RWPE1 (cell line): ENCODE data around the gene SRRM2.

ENCODE experiments used
- CTCF ChIA-PET: fragments of 350-600 bp; sonication (Branson Sonifier 250); formaldehyde crosslinking; extraction: SDS; loops from one replicate; lab custom pipeline; 2021; lab: Yijun Ruan, JAX
- POLR2A ChIA-PET: fragments of 400-600 bp; formaldehyde crosslinking; extraction: SDS; loops from one replicate; lab custom pipeline; 2020; ENCODE audit warnings: antibody characterized with exemption; ENCODE audit not compliant: low non-redundant PET; lab: Yijun Ruan, JAX
- DNase-seq: peaks from one replicate; pipeline ENCODE4 v3.0.0; 2012; ENCODE audit warnings: low spot score
- H3K27ac ChIP-seq: fragments of 450-650 bp; 2 replicates; pipeline ENCODE4 v1.5.1; 2017
- CTCF ChIP-seq: fragments of 450-650 bp; conservative IDR thresholded peaks from 2 replicates; pipeline ENCODE4 v1.5.1; 2017; ENCODE audit warnings: low read depth, mild to moderate bottlenecking

Gene SRRM2

GRCh38 chr16:2757344-2757743 lies 4.9 kb downstream of the SRRM2 start:
- no peak for DNase-seq
- H3K27ac ChIP-seq = no peak overlapping the region
- ChIA-PET CTCF (interaction anchor here (0.7 kb wide), 2 partner anchors 21 to 82 kb away, joined by 3 to 4 read pairs; no protein-coding TSS in a partner anchor), POLR2A (no interaction called here)
- no peak for TF ChIP-seq CTCF

GRCh38 chr16:2761472-2761871 lies 9.0 kb downstream of the SRRM2 start:
- peak overlapping the region; percentile 14; the same call in 1 of the 2 replicates for H3K27ac ChIP-seq
- DNase-seq = no peak
- CTCF ChIA-PET = no interaction called here
- TF ChIP-seq CTCF = no peak
- POLR2A ChIA-PET = no interaction called here

- no peak for TF ChIP-seq CTCF
- CTCF ChIA-PET = no interaction called here
- peak overlapping the region; percentile 14; the same call in 1 of the 2 replicates for H3K27ac ChIP-seq
- no peak for DNase-seq
- POLR2A ChIA-PET = no interaction called here
Observed at GRCh38 chr16:2761886-2762583, 9.6 kb downstream of the SRRM2 start.

- H3K27ac ChIP-seq = peak overlapping the region; percentile 14; the same call in 1 of the 2 replicates
- POLR2A ChIA-PET = no interaction called here
- TF ChIP-seq CTCF = no peak
- DNase-seq = no peak
- CTCF ChIA-PET = no interaction called here
Observed at GRCh38 chr16:2762711-2763110, 10.3 kb downstream of the SRRM2 start.

- H3K27ac ChIP-seq = no peak overlapping the region
- CTCF ChIA-PET = no interaction called here
- POLR2A ChIA-PET = no interaction called here
- DNase-seq = no peak
- TF ChIP-seq CTCF = no peak
Observed at GRCh38 chr16:2763173-2763572, 10.7 kb downstream of the SRRM2 start.

GRCh38 chr16:2764718-2765117 lies 12.3 kb downstream of the SRRM2 start:
- ChIA-PET CTCF (interaction anchor here (1.2 kb wide), 1 partner anchor 104 kb away, joined by 5 read pairs; no protein-coding TSS in a partner anchor), POLR2A (no interaction called here)
- peak overlapping the region; percentile 93 for H3K27ac ChIP-seq
- no peak for DNase-seq
- no peak for TF ChIP-seq CTCF
